HG03060 (cell line): ENCODE measurements around the gene TSTD1.
"Not testable (repeated sequence)": the region's sequence is repeated elsewhere in the genome, so short reads cannot be mapped to it uniquely, and the experiment has no call there.

Experiments used
- ATAC-seq: cut with Tn5 transposase; IDR thresholded peaks from one replicate; pipeline ENCODE4 v1.9.1; 2021; ENCODE audit warnings: low read depth, moderate number of reproducible peaks; ENCODE audit not compliant: unreplicated experiment

The TSTD1 gene

GRCh38 chr1:161039546-161039945, 782 bp upstream of the TSTD1 start:
- no peak for ATAC-seq

DNA sequence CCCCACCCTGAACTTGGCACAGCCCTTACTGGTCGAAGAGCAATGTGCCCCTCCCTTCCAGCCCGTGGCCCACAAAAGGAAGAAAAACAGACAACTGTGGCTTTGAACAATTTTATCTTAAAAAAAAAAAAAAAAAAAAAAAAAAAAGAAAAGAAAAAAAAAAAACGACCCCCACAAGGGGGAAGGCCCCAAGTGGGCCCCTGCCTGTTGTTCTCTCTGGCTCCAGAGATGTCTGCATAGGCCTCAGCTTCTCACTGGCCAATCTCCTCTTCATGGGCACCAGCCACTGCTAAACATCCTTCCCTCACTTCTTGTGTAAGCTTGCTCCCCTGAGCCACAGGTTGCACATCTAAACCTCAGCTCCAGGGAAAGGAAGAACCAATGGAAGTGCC, 386 bp upstream of the TSTD1 start:
- no peak for ATAC-seq

DNA sequence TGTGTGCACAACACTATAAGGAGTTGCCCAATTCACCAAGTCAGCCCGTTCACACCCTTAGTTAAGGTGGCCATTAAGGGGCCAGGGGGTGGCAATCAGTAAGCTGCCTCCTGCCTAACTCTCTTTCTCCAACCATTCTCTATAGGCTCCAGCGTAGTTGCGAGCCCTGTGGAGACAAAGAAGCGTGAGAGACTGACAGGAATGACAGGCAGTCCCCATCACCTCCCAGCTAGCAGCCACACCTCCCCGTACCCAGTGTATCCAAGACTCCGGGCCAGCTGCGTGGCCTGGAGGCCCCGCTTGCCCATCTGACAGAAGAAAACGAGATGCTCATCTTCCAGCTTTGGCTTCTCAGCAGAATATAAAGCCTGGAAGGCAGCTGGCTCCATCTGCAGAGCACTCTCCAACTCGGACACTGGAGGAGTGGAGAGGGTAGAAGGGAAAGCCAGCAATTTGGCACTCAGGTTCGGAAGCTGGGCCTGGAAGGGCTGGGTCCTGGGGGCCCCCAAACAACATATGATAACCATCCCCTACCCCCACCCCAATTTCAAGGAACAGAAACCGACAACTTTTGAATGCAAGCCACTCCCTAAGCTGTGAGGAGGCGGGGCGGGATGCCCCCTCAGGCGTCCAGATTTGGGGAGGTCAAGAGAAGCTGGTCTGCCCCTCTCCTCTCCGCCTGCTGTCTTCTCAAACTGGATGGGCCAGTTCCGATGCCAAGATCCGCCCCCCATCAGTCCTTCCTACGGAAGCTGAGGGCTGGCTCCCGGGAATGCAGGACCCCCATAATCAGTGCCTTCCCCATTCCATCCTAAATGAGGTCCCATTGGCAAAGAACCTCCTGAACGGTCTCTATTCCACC, 872 bp downstream of the TSTD1 start:
- no peak for ATAC-seq

GRCh38 chr1:161033751-161034150, 5.0 kb downstream of the TSTD1 start:
- ATAC-seq = no peak

DNA sequence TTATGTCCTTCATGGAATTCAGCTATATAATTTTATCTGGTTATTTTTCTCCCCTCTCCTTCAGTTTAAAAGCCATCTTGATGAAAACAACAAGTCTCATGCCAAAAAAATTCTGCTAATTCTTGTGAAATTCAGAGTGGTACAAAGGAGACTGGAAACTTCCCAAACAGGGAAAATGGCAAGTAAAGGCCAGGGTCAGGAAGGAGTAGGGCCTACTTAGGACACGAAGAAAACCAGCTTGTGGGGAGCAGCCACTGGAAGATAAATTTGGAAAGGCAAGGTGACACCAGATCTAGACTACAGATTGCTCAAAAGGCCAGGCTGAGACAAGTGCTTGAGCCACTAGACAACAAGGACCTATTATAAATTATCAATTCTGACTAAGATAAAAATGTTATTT, 6.4 kb downstream of the TSTD1 start:
- ATAC-seq = no peak

GRCh38 chr1:161031874-161032273, 6.9 kb downstream of the TSTD1 start:
- ATAC-seq = no peak

DNA sequence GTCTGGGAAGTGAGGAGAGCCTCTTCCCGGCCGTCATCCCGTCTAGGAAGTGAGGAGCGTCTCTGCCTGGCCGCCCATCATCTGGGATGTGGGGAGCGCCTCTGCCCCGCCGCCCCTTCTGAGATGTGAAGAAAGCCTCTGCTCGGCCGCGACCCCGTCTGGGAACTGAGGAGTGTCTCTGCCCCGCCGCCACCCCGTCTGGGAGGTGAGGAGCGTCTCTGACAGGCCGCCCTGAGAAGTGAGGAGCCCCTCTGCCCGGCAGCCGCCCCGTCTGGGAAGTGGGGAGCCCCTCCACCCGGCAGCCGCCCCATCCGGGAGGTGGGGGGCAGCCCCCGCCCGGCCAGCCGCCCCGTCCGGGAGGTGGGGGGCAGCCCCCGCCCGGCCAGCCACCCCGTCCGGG, 9.3 kb downstream of the TSTD1 start:
- ATAC-seq = not testable (repeated sequence)

- ATAC-seq = not testable (repeated sequence)
Observed at GRCh38 chr1:161026954-161027353, 11.8 kb downstream of the TSTD1 start.

GRCh38 chr1:161022432-161022831, 16.3 kb downstream of the TSTD1 start:
- not testable (repeated sequence) for ATAC-seq

DNA sequence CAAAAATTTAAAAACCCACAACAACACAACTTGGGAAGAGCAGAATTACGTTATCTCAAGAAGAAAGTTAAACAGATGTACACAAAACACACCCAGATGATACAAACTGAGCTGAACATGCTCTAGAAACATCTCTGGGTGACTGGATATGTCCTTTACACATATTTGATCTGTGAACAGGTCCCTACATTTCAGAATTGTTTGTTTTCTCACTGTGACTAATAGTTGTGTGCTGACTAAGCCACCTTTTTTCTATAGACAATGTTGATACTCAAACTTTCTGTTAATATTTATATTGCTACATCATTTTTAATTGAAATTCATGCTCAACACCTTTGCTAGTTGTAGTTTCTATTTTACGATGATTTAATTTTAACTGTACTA, 16.8 kb downstream of the TSTD1 start:
- no peak for ATAC-seq

- peak; percentile 49 for ATAC-seq
Observed at GRCh38 chr1:161021165-161021969, 17.4 kb downstream of the TSTD1 start.

DNA sequence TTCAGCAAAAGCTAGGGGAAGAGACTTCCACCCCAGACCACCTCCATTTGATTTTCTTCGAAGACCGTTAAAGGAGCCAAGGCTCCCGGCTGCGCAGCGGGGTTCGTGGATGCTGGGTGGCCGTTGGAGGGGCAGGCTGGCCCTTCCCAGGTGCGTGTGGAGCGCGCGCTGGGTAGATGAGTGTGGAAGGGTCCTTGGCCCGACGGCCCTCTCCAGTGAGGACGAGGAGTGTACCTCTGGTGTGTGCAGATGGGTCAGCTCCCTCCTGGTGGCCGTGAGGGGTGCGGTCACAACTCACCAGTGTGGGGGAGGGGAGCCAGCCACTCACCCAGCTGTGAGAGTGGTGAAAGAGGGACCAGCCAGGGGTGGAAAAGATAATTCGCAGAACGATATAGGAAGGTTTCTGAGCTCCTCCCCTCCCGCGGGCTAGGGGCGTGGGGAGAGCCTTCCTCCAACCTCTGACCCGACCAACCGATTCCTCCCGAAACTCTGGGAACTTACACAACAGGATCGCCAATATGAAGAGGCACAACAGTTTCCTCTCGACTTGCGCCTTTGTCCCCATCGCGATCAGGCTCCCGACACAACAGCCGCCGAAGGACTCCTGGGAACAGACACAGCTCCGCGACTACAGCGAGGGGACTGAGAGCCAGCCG, 18.1 kb downstream of the TSTD1 start, which contains the start of gene F11R:
Gene F11R, minus strand, starts transcription at position 644 of the 656 bp plus-strand sequence. Its CDS starts 79 bp downstream, at position 565.
- ATAC-seq = no peak

DNA sequence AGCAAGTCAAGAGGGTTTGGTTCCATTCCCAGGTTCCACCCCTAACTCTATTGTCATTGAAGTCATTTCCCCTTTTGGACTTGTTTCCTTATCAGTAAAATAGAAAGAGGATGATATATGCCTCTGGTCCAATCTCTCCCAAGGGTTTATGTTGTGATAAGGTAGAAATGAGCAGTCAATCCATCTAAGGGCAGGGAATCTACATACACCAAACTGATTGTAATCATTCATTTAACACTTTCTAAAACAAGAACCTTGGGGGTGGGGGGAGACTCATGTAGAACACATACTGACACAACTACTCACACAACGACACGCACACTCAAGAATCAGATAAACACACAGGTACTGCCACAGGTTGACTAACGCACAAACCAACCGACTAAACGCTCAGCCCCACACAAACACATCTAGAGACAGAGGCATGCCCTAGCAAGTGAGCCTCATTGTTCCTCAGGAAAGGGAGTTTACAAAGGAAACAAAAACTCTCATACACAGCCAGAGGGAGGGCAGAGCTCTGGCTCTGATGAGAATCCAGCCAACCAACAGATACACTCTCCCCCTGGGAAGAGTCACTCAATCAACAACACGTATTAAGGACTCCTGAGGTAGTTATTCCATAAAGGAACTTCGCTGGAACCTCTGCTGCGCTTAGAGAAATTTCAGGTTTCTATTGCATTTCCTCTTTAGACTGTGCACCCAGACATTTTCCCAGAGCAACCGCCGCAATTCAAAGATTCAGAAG, 18.8 kb downstream of the TSTD1 start:
- no peak for ATAC-seq

GRCh38 chr1:161019111-161019660, 19.6 kb downstream of the TSTD1 start:
- not testable (repeated sequence) for ATAC-seq

- no peak for ATAC-seq
Observed at GRCh38 chr1:161018631-161018930, 20.2 kb downstream of the TSTD1 start.

DNA sequence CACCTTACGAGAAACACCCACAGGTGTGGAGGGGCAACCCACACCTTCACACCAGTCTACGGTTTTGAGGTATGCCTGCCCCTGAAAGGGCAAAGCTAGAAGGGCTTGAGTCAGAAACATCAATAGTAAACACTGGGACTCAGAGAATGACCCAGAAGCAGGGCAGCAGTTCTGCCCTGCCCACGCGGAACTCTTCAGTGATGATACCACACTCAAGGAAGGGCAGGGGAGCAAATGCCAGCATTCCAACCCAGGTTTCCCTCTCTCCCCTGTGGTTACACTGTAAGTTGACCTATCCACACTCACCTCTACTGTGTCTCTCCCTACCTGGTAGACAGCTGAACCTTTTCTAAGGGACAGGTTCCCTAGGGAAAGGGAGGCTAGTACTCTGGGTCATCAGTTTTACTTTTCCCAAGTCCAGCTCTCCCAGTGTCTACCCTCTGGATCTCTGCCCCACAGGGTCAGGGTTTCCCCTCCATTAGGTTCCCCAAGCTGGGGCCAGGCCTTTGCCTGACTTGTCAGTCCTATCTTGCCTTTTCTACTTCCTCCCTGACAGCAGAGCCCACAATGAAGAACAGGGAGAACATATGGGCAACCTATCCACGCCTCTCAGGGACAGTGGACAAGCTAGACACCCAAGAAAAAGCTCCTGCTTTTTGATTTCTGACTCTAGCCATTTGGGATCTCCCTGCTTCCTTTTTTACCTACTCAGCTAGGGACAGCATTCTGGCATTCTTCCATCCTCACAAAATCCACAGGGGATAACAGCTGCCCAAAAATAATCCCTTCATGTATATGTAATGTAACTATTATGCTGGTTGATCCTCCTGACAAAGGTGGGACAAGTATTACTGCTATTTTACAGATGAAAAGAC, 20.8 kb downstream of the TSTD1 start:
- no peak for ATAC-seq

- not testable (repeated sequence) for ATAC-seq
Observed at GRCh38 chr1:161017181-161017580, 21.6 kb downstream of the TSTD1 start.

DNA sequence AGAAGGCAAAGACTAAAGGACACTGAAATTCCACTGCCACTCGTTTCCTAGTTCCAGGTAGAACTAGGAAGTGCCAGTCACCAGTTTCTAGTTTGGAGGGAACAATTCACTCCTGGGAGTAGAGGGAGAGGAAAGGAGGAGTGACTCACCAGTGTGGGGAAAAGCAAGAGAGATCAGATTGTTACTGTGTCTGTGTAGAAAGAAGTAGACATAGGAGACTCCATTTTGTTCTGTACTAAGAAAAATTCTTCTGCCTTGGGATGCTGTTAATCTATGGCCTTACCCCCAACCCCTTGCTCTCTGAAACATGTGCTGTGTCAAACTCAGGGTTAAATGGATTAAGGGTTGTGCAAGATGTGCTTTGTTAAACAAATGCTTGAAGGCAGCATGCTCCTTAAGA, 22.1 kb downstream of the TSTD1 start:
- not testable (repeated sequence) for ATAC-seq

DNA sequence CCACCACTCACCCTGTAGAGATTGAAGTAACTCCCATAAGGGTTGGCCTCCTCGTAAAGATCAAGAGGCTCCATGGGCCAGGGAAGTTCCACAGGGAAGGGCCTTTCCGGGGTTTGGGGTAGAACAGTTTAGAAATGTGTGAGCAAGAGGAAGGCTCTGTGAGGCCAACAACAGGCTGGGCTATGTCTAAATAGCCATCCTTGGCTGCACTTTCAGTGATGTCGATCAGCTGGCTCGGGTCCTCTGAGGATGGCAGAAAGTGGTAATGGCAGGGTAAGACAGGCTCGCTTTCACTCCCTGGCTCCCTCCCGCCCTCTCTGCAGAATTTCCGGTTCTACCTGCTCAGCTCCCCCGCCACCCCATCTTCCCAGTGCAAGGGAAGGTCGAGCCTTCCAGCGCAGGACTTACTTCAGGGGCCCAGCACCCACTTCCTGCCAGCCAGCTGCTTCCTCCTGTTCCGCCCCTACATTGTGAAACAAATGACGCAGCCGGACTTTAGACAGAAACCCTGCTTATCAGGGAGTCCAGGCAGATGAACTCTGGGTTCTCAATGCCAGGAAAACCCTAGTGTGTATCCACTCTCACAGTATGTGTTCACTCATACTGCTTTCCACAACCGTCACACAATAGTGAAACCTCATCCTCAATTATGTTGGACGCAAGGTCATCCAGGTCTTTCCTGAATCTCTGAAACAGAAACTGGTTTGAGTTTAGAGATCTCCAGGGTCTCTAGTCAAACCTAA, 25.1 kb downstream of the TSTD1 start:
- peak; percentile 58 for ATAC-seq
